CD4-positive, alpha-beta T cell treated with Interleukin-4 for 1 hour (primary cell): ENCODE measurements around the gene FAM162A.

Source experiments
- DNase-seq, 2 donors: peaks; one replicate each; pipeline ENCODE4 v3.0.0-alpha.2; 2020 to 2022

FAM162A gene

DNA sequence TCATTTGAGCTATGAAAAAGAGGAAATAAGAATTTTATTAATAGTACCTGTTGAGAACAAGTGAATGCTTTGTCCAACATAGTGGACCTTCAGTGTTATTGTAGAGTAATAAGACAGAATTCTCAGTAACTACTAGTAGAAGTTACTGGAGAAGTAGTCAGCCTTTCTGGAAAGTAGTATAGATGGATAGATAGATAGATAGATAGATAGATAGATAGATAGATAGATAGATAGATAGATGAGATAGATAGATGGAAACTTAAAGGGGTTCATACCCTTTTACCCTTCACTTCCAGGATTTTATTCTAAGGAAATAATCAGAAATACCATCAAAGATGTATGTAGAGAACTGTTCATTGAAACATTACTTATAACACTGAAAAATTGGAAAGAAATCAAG, 5.2 kb downstream of the FAM162A start:
- DNase-seq = no peak

DNA sequence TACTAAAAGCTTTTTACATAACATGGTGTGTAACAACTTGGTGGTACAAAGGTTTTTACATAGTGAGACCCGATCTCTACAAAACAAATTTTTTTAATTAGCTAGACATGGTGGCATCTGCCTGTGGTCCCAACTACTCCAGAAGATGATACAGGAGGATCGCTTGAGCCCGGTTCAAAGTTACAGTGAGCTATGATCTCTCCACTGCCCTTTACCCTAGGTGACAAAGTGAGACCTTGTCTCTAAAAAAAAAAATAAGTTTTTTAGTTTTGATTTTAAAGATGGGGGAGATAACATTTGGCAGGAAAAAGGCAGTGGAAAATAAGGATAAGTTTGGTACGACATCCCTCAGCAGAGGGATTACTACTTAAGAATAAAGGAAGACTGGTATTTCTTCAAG, 5.9 kb downstream of the FAM162A start:
- DNase-seq = no peak

DNA sequence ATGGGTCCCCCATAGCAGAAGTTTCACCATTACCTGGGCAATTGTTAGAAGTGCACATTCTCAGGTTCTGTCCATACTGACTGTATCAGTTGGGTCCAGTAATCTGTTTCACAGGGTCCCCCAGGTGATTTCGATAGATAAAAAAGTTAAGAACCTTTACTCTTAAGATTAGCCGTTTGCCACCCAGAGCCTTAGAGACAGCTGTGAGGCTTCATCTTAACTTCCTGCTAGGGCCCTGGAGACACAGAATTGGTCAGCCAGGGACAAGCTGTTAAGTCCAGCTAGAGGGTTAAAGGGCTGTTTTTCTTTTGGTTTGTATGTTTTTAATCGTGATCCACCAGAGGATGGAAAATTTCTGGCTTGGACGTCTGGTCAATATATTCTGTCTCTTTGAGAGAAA, 6.7 kb downstream of the FAM162A start:
- no peak for DNase-seq

DNA sequence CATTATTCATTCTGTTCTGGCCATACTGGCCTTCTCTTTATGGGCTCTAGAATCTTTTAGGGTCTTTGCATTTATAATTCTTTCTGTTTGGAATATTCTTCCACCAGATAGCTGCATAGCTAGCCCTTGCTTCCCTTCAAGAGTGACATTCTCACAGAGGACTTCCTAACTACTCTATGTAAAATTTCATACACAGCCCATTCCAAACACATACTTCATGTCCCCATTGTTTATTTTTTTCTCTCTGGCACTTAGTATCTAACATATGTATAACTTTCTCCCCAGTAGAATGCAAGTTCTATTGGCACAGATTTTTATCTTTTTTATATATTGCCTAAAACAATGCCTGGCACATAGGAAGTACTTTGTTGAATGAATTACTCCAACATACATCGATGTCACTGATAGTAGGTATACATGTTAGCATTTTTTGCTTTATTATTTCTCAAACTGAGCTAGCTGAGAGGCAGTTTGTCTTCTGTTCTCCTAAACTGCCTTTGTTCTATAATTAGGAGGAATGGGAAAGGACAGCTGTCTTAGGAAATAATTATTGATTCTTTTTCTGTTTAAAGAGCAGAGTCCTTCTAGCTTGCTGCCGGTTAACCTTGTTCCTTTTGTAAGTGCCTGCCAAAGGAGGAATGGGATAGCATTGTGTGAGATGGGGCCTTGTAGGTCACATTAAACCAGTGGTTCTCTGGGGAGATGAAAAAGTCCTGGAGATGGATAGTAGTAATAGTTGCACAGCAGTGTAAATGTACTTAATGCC, 7.9 kb downstream of the FAM162A start:
- no peak for DNase-seq

DNA sequence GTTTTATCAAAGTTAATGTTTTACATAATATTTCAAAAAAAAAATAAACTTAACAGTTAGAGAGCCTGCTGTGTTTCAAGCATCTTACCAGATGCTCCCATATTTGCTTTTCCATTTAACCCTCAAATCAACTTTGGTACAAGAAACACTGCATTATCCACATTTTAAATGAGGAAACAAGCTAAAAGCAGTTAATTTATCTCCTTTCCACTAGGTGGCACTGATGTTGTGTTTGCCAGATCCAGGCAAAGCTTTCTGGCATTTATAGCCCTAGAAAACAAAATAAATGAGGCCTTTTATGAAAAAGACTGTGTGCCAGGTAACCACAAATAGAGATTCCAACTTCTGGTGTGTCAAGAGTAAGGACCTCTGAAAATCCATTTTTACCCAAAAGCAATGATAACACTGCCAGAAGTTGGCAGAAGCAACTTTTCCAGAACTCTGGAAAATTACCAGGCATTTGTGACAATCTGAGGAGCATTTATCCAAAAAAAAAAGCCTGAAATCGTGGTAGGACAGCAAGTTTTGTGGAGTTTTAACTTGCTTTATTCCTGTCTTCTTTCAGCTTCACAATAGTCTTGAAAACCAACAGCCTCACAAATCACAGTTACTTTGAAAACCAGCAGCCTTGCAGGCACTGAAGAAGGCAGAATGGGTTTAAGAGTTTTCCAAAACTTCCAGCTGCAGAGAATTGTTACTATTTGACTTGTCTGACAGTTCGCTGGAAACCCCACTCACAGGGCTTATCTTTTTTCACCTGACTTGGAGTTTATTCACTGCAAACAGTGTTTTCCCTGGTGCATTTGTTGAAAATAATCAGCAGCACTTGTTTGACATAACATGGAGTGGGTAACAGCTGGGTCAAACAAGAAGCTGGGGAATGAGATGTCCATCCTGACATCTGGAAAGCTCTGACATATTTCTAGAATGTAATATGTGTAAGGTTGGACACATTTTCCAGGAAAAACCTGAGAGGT, 9.2 kb downstream of the FAM162A start:
- DNase-seq = peak; percentile 20 to 61

DNA sequence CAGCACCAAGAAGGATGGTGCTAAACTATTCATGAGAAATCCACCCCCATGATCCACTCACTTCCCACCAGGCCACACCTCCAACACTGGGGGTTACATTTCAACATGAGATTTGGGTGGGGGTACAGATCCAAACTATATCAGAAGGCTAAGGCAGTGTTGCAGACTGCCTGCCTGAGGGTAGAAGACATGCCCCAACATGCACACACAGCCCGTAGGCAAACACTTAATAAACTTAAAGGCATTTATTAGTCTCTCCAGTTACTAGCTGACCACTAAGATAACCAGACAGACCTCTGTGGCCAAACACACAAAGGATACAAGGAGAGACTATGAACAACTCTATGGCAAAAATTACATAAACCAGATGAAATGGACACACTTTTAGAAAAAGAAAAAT, 10.2 kb downstream of the FAM162A start:
- DNase-seq = no peak

DNA sequence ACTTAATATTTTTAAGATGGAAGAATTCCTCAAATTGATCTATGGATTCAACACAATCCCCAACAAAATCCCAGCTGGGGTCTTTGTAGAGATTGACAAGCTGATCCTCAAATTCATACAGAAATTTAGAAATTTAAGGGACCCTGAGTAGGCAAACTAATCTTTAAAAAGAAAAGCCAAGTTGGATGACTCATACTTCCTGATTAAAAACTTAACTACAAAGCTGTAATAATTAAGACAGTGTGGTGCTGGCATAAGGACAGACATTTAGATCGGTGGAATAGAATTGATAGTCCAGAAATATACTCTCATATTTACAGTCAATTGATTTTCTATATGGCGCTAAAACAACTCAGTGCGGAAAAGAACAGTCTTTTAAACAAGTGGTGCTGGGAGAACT, 11.6 kb downstream of the FAM162A start:
- DNase-seq = no peak

DNA sequence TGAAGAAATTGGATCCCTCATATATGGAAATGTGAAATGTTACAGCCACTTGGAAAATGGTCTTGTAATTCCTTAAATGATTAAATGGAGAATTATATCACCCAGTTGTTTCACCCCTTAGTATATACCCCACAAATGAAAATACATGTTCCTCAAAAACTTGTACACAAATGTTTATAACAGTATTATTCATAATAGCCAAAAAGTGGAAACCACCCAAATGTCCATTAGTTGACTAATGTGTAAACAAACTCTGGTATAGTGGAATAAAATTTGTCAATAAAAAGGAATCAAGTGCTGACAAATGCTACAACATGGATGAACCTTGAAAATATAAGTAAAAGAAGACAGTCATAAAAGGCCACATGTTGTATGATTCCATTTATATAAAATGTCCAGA, 12.5 kb downstream of the FAM162A start:
- DNase-seq = no peak

DNA sequence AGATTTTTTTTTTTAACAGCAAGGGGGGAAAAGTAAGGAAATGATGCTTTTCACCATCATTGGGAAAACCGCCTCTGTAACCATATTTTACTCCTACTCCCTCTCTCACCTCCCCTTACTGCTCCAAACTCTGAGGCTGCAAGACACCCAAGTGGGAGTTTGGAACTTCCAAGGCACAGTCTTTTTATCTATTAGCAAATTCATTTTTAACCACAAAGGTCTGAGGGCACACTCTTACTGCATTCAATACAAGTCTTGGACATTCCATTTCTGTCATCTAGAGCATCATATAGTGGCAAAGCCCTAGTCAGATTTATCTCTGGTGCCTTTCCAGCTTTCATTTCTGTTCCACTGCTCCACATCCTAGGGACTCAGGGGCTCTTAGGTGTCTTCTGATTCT, 13.2 kb downstream of the FAM162A start:
- no peak for DNase-seq

DNA sequence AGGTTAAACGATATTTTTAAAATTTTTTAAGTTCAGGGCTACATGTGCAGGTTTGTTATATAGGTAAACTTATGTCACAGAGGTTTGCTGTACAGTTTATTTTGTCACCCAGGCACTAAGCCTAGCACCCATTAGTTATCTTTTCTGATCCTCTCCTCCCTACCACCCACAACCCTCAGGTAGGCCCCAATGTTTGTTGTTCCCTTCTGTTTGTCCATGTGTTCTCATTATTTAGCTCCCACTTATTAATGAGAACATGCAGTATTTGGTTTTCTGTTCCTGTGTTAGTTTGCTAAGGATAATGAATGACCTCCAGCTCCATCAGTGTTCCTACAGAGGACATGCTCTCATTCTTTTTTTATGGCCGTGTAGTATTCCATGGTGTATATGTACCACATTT, 14.9 kb downstream of the FAM162A start:
- DNase-seq = no peak

DNA sequence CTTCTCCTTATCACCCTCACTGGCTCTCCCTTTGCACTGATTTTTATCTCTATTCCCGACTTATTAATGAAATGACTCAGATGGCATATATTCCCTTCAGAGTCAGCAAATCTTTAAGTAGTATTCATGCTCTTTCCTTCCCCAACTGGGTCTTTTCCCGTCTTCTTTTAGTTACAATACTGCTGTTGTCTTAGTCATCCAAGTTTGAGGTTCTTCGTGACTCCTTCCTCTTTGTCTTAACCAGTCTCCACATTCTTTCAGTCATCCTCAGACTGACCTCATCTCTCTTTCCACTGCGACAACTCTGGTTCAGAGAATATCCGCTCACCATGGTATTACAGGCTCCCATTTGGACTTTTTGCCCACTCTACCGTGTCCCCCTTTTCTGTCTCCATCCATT, 19.5 kb downstream of the FAM162A start:
- DNase-seq = no peak

DNA sequence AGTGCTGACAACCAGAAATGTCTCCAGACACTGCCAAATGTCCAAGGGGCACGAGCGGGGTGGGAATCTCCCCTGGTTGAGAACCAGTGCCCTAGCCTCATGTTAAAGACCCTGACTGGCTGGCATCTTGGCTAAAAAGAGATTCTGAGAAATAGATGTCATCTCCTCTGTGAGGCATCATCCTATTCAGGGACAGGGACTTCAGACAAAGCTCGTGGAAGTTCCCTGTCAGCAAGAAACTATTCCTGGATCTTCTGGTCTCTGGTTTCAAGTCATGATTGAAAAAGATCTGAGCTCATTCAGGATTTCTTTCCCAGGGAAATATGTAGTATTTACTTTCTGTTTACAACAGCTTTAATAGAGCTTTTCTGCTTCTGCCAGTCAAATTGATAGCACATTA, 21.0 kb downstream of the FAM162A start:
- DNase-seq = no peak

DNA sequence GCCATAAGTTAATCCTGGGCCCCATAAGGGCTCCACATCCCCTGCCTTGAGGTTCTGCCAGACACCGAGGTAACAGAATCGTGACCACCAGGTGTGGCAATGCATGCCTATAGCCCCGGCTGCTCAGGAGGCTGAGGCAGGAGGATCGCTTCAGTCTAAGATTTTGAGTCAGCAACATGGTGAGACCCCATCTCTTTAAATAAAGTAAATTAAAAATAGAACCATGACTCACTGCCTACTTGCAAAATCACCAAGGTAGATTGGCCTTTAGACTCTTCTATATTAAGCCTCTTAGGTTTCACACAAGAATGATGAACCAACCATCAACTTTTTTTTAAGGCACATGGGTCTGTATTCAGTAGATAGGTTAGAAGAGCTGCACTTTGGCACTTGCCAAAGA, 22.2 kb downstream of the FAM162A start:
- DNase-seq = no peak

DNA sequence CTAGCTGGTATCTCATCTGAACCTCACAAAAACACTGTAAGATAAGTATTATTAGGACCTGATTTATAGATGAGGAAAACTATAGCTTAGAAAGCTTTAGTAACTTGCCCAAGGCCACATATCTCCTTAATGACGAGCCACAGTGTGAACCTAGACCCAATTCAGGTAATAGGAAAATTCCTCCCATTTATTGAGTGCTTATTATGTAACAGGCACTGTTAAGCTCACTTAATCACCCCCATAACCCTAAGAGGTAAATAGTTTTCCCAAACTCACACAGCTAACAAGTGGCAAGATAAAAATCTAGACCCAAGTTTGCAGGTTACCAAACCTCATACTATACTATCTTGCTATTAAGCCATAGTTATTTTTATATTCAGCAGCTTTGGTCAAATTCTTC, 24.0 kb downstream of the FAM162A start:
- no peak for DNase-seq

DNA sequence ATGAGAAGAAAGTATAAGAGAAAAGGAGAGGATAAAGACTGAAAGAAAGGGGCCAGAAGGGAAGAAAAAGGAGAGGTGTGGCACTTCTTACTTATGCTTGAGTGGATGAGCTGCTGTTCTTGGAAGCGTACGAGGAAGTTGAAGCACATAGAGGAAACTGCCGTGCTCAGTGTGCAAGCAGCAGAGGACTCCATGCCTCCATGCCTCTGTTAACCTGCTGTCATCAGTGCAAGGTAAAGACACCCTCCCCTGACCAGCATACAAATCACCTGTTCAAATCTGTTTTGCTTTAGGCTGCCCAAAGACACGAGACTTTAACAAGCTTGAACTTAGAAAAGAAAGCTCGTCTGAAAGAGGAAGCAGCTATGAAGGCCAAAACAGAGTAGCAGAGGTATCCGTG, 25.5 kb downstream of the FAM162A start:
- peak in 1 of 2 donors; percentile 14 for DNase-seq

DNA sequence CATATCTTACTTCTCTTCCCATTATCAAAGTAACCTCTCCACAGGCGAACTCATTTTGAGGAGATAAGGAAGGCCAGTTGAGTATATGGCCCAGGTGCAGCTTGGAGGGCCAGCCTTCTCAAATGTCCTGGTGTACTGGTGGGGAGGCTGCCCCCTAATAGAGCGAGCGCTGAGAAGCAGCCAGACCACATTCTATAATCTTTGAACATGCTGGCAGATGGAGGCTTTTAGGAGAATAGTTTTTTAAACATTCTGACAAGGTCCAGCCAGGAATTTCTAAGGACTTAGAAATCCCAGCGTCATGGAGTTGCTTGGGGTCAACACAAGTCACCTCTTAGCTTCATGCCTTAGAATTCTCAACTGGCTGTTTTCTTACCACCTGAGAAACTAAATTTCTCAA, 26.1 kb downstream of the FAM162A start:
- no peak for DNase-seq

DNA sequence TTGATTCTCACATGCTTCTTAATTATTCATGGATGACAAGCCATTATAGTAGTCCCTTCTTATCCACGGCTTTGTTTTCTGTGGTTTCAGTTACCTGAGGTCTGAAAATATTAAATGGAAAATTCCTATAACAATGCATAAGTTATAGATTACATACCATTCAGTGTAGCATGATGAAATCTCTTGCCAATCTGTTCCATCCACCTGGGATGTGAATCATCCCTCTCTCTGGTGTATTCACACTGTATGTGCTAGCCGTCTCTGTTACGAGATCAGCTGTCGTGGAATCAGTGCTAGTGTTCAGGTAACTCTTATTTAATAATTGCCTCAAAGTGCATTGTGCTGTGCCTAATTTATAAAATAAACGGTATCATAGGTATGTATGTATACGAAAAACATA, 26.7 kb downstream of the FAM162A start:
- no peak for DNase-seq

DNA sequence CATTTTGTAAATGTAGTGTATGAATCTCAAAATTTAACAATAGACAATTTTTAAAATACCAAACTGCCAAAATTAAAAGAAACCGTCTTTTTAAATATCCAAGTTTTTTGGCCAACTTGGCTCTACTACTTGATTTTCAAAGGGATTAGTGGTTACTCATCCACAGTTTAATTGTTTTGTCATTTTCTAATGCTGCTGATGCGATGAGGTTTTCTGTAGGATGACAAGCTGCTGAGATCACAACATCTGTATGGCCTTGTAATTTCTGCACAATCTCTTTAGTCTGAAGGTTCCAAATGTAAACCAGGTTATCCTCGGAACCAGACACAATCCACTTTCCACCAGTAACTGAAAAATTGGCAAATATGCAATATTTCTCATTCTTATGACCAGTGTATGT, 30.4 kb downstream of the FAM162A start:
- no peak for DNase-seq

DNA sequence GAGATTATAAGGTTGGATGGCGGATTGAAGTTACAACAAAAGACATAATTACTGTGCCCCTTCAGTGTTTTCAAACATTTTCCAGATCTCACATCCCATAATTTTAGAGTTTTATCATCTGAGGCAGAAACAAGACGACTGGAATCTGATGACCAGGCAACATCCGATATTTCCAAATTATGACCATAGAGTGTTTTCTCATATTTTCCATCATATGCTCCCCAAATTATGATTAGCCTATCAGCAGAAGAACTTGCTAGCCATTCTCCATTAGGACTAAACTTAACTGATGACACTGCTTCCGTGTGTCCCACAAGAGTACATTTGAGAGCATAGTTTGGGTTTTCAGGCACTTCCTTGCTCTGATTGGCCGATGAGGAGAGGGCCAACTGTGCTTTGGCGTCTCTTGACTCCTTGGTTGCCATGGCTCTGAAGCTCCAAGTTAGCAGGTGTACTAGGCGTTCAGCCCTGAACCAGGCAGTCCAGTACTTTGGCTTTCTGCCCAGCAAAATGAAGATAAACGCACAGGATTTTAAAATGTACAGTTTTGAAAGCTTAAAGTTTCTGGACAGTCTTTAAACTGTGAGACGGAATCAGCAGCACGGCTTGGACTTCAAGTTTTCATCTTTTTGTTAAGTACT, 31.2 kb downstream of the FAM162A start:
- DNase-seq = peak; percentile 61 to 73

DNA sequence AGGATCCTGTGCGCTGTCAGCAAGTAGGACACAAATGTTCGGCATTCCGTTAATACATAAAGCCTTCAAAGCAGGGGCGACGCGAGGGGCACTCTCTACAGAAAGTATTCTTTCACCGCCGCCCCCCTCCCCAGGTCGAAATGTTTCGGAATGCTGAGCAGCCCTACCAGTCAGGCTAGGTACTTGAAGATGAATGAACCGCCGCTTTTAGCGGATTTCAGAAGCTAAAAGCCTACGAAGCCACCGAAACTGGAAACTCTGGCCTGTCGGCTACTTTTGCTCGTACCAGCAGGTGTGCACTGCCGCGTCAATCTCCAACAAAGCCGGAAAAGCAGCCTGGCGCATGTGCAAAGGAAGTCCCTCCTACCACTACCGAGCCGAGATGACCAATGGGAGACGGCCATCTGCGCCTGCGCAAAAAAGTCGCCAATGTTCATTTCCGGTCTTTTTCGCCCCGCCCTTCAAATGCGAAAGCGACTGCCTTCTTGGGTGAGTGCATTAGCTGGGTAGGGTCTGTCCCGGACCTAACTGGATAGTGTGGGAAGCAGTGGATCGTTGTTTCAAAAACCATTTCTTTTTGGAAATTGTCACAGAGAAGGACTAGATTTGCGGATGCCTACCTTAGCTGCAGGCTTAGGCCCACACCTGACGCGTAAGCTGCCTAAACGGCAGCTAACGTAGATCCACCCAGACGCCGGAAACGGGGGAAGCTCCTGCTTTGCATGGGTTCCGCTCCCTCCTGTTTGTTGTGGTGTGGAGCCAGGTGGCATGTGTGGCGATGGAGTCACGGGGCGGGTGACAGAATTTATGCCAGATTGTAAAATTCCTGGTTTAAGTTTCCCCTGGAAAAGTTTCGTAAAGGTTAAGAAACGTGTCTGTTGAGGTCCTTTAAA, 32.0 kb downstream of the FAM162A start, which contains the start of gene WDR5B:
WDR5B (minus strand) TSS at position 301 of the 893 bp plus-strand sequence. CDS start 534 bp downstream, outside the sequence.
- peak; percentile 98 for DNase-seq

DNA sequence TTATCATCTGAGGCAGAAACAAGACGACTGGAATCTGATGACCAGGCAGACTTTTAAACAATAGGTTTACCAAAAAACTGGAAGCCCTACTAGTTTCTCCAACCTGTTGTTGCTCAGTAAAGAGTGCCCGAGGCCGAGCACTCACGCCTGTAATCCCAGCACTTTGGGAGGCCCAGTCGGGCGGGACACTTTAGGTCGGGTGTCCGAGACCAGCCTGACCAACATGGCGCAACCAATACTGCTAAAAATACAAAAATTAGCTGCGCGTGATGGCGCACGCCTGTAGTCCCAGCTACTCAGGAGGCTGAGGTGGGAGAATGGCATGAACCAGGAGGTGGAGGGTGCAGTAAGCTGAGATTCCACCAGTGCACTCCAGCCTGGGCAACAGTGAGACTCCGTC, 33.0 kb downstream of the FAM162A start:
- DNase-seq = no peak

DNA sequence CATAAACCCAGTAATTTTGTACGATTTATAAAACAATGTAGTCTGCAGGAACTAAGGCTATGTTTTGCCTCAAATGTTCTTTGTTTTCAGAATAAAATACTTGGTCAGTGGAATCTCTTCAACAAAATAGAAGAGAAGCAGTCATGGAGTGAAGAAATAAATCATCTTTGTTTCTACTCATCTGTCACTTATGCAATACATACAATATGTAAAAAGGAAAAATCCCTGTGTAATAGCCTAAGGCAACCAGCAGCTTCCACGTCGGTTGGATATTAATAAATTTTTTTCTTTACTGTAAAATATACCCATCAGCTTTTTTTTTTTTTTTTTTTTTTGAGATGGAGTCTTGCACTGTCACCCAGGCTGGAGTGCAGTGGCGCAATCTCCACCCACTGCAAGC, 37.1 kb downstream of the FAM162A start:
- no peak for DNase-seq
